Vagina (tissue), 2 donors: ENCODE results near the gene ZBTB8OS. TPM values are rescaled to one million over a fixed set of nuclear protein-coding genes. Genes with fewer than 3 reads are reported as not detected.
"Not testable (repeated sequence)": the region's sequence is repeated elsewhere in the genome, so short reads cannot be mapped to it uniquely, and the experiment has no call there.

ENCODE experiments used
- DNase-seq, 2 donors: peaks; one replicate each; pipeline ENCODE4 v3.0.0-alpha.2; 2017; ENCODE audit errors: extremely low spot score in 2 of 2
- H3K27ac ChIP-seq: fragments of 200-600 bp; sonication (generic); one replicate; pipeline ENCODE4 v1.5.1; 2019
- H3K27me3 ChIP-seq: fragments of 200-600 bp; sonication (generic); one replicate; pipeline ENCODE4 v1.5.1; 2019
- H3K36me3 ChIP-seq, 2 donors: fragments of 200-600 bp; sonication (generic); one replicate each; pipeline ENCODE4 v1.5.1; 2017 to 2019
- H3K4me1 ChIP-seq: fragments of 200-600 bp; sonication (generic); one replicate; pipeline ENCODE4 v1.5.1; 2019
- H3K4me3 ChIP-seq, 2 donors: fragments of 200-600 bp; sonication (generic); 1 replicate in 1 of 2; 2 replicates in 1 of 2; pipeline ENCODE4 v1.5.1; 2016 to 2019
- H3K9me3 ChIP-seq: fragments of 200-600 bp; sonication (generic); one replicate; pipeline ENCODE4 v1.5.1; 2019
- CTCF ChIP-seq, 3 experiments: fragments of 450-650 bp in 2 of 3; fragments of 200-600 bp in 1 of 3; sonication (generic) in 1 of 3; IDR thresholded peaks; one replicate each; pipeline ENCODE4 v1.5.1; 2017 to 2019; ENCODE audit warnings: antibody characterized with exemption in 3 of 3, mild to moderate bottlenecking in 2 of 3, moderate library complexity in 2 of 3
- POLR2A ChIP-seq, 2 donors: fragments of 450-650 bp; IDR thresholded peaks; one replicate each; pipeline ENCODE4 v1.6.1; 2017; ENCODE audit warnings: antibody characterized with exemption in 2 of 2, mild to moderate bottlenecking in 2 of 2, moderate library complexity in 2 of 2
- POLR2AphosphoS5 ChIP-seq, 2 donors: sonication (generic); formaldehyde crosslinking; IDR thresholded peaks; one replicate each; pipeline ENCODE4 v1.9.0; 2017; ENCODE audit warnings: antibody characterized with exemption in 2 of 2, mild to moderate bottlenecking in 2 of 2, low read depth in 1 of 2; ENCODE audit not compliant: insufficient read depth in 1 of 2
- intact Hi-C: fragments of 100-400 bp; cut with DNase I; formaldehyde crosslinking; loops from one replicate; pipeline ENCODE4 v1.15.1; 2023
- total RNA-seq: library from RNA; depleted of rRNA; stranded (reverse); fragments of >200 nt; gene quantifications from one replicate; pipeline ENCODE4 v1.2.3, GENCODE V29; 2016

The ZBTB8OS gene
- total RNA-seq, 1 donor from 2014 or later, result 17.4 TPM

- peak within 1 kb of the TSS; percentile 100 for H3K27ac ChIP-seq
- intact Hi-C loops, result no loop called here
- DNase-seq, result peak; percentile 96 to 98
- no peaks in the 10 kb centered on the region for H3K9me3 ChIP-seq
- H3K36me3 ChIP-seq, result peaks cover 0 to 23% of the 10 kb centered on the region in 2 donors
- H3K4me3 ChIP-seq, result peak within 1 kb of the TSS; percentile 84 to 89
- no peaks in the 10 kb centered on the region for H3K27me3 ChIP-seq
- TF ChIP-seq CTCF (IDR thresholded peaks at IDR 0.05), result no peak
- TF ChIP-seq POLR2AphosphoS5 (IDR thresholded peaks at IDR 0.05; ENCODE audit: insufficient read depth in 1 of 2, low read depth in 1 of 2), result peak; percentile 85 to 98
- TF ChIP-seq POLR2A (IDR thresholded peaks at IDR 0.05), result peak in 1 of 2 donors; percentile 87
- peaks cover 63% of the 10 kb centered on the region for H3K4me1 ChIP-seq
Observed at GRCh38 chr1:32650752-32651460, 556 bp upstream of the ZBTB8OS start, which contains the start of gene RBBP4. TSS of gene RBBP4 (plus strand) at chr1:32651208. CDS start at chr1:32651307, 99 bp downstream.

DNA sequence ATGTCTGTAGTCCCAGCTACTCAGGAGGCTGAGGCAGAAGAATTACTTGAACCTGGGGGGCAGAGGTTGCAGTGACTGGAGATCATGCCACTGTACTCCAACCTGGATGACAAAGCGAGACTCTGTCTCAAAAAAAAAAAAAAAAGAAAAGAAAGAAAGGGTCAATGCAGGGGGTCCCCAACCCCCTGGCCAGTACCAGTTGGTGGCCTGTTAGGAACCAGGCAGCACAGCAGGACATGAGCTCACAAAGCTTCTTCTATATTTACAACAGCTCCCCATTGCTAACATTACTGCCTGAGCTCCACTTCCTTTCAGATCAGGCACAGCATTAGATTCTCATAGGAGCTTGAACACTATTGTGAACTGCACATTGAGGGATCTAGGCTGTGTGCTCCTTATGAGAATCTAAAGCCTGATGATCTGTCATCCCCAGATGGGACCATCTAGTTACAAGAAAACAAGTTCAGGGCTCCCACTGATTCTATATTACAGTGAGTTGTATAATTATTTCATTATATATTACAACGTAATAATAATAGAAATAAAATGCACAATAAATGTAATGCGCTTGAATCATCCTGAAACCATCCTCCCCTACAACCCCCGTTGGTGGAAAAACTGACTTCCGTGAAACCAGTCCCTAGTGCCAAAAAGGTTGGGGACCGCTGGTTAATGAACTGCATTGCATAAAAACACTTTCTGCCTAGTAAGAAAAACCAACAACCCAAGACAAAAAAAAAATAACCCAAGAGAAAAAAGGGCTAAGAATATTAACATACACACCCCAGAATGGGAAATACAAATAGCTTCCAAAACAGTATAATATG is 2.8 kb downstream of the ZBTB8OS start:
- TF ChIP-seq CTCF (IDR thresholded peaks at IDR 0.05), result no peak
- TF ChIP-seq POLR2A (IDR thresholded peaks at IDR 0.05), result no peak
- no peak overlapping the region for H3K4me3 ChIP-seq
- H3K27me3 ChIP-seq, result no peaks in the 10 kb centered on the region
- no peaks in the 10 kb centered on the region for H3K9me3 ChIP-seq
- H3K27ac ChIP-seq, result no peak overlapping the region
- peaks cover 35% of the 10 kb centered on the region for H3K4me1 ChIP-seq
- peaks cover 0 to 3% of the 10 kb centered on the region in 2 donors for H3K36me3 ChIP-seq
- no peak for DNase-seq
- intact Hi-C loops, result no loop called here

DNA sequence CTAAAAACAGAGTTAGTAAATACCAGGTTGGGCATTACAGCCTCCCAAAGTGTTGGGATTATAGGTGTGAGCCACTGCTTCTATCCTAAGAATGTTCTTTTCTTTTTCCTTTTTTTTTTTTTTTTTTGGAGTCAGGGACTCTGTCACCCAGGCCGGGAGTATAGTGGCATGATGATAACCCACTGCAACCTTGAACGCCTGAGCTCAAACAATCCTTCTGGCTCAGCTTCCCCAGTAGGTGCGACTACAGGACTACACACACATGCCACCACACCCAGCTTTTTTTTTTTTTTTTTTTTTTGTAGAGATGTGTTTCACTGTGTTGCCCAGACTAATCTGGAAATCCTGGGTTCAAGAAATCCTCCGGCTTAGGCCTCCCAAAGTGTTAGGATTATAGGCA is 5.9 kb downstream of the ZBTB8OS start:
- Histone ChIP-seq H3K27me3 (no peaks in the 10 kb centered on the region), H3K4me3 (no peak overlapping the region), H3K9me3 (no peaks in the 10 kb centered on the region), H3K36me3 (no peaks in the 10 kb centered on the region), H3K27ac (no peak overlapping the region), H3K4me1 (peaks cover 21% of the 10 kb centered on the region)
- intact Hi-C loops, result no loop called here
- TF ChIP-seq POLR2A (IDR thresholded peaks at IDR 0.05) (no peak), CTCF (IDR thresholded peaks at IDR 0.05) (no peak), POLR2AphosphoS5 (IDR thresholded peaks at IDR 0.05; ENCODE audit: insufficient read depth in 1 of 2, low read depth in 1 of 2) (no peak)
- DNase-seq, result no peak

DNA sequence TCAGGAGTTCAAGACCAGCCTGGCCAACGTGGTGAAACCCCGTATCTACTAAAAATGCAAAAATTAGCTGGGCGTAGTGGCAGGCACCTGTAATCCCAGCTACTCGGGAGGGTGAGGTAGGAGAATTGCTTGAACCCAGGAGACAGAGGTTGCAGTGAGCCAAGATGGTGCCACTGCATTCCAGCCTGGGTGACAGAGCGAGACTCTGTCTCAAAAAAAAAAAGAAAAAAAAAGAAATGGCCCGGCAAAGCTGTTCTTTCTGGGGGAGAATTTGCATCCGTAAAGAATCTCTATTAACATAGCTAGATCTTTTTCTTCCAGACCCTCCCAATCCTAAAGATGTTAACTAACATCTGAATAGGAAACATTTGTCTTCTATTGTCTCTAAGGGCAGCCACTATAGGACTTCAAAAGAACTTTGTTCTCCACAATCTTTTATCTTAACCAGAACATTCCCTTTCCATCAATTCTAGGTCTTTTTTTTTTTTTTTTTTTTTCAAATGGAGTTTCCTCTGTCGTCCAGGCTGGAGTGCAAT is 8.0 kb downstream of the ZBTB8OS start:
- H3K27ac ChIP-seq, H3K27me3 ChIP-seq, H3K4me3 ChIP-seq, DNase-seq, H3K4me1 ChIP-seq, intact Hi-C loops, H3K36me3 ChIP-seq, H3K9me3 ChIP-seq: not testable (repeated sequence)

DNA sequence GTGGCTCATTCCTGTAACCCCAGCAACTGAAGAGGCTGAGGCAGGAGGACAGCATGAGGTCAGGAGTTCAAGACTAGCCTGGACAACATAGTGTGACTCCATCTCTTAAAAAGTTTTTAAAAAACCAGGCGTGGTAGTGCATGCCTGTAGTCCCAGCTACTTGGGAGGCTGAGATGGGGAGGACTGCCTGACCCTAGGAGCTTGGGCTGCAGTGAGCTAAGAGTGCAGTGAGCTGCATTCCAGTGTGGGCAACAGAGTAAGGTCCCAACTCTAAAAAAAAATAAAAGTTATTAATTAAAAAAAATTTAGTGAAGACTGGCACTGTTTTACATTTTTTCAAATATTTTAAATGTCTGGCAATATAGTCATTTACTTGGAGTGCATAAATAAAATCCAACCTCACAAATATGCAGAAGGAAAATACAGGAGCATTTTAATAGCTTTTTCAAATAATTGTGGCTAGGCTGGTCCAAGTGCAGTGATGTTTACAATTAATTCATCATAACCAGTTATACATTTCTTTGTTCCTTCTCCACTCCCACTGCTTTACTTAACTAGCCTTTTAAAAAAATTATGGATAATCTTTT is 10.8 kb downstream of the ZBTB8OS start:
- intact Hi-C loops, result no loop called here
- TF ChIP-seq POLR2AphosphoS5 (IDR thresholded peaks at IDR 0.05; ENCODE audit: insufficient read depth in 1 of 2, low read depth in 1 of 2) (no peak), POLR2A (IDR thresholded peaks at IDR 0.05) (no peak), CTCF (IDR thresholded peaks at IDR 0.05) (no peak)
- no peak for DNase-seq
- Histone ChIP-seq H3K27me3 (no peaks in the 10 kb centered on the region), H3K4me1 (no peaks in the 10 kb centered on the region), H3K9me3 (no peaks in the 10 kb centered on the region), H3K4me3 (no peak overlapping the region), H3K27ac (no peak overlapping the region), H3K36me3 (peaks cover 0 to 2% of the 10 kb centered on the region in 2 donors)
